Lung (tissue), 12 donors: ENCODE measurements around the gene ADGRD1. TPM values are rescaled to one million over a fixed set of nuclear protein-coding genes. Genes with fewer than 3 reads are reported as not detected.

Source experiments
- ATAC-seq: fragments of 200-7000 bp; cut with Tn5 transposase; one replicate; pipeline ENCODE4 v1.9.1; 2020; ENCODE audit warnings: moderate number of reproducible peaks; ENCODE audit not compliant: insufficient read depth, low FRiP score
- DNase-seq, 3 donors: peaks; one replicate each; pipeline ENCODE4 v3.0.0-alpha.2; 2013 to 2017
- H3K27ac ChIP-seq, 2 donors: one replicate each; pipeline ENCODE4 v1.5.1; 2013; ENCODE audit warnings: mild to moderate bottlenecking in 2 of 2, moderate library complexity in 2 of 2, control low read depth in 1 of 2, inconsistent platforms in 1 of 2, low read depth in 1 of 2, low read length in 1 of 2
- H3K27me3 ChIP-seq, 3 donors: one replicate each; pipeline ENCODE4 v1.5.1; 2013; ENCODE audit warnings: low read length in 2 of 3; ENCODE audit not compliant: control insufficient read depth in 3 of 3, insufficient read depth in 3 of 3
- H3K36me3 ChIP-seq, 4 donors: one replicate each; pipeline ENCODE4 v1.5.1; 2013; ENCODE audit warnings: low read length in 4 of 4, mild to moderate bottlenecking in 1 of 4, moderate library complexity in 1 of 4; ENCODE audit not compliant: control insufficient read depth in 4 of 4, insufficient read depth in 4 of 4
- H3K4me1 ChIP-seq, 5 donors: one replicate each; pipeline ENCODE4 v1.5.1; 2013; ENCODE audit warnings: low read length in 5 of 5, mild to moderate bottlenecking in 2 of 5, moderate library complexity in 1 of 5; ENCODE audit not compliant: control insufficient read depth in 5 of 5, insufficient read depth in 5 of 5
- H3K4me3 ChIP-seq: one replicate; pipeline ENCODE4 v1.5.1; 2013; ENCODE audit warnings: mild to moderate bottlenecking, control low read depth, moderate library complexity
- H3K9ac ChIP-seq, 2 donors: one replicate each; pipeline ENCODE4 v1.5.1; 2013; ENCODE audit warnings: low read length in 2 of 2, control low read depth in 1 of 2; ENCODE audit not compliant: insufficient read depth in 1 of 2
- H3K9me3 ChIP-seq, 4 donors: one replicate each; pipeline ENCODE4 v1.5.1; 2013; ENCODE audit warnings: low read length in 3 of 4, mild to moderate bottlenecking in 1 of 4, moderate library complexity in 1 of 4; ENCODE audit not compliant: control insufficient read depth in 4 of 4, insufficient read depth in 3 of 4
- CTCF ChIP-seq: IDR thresholded peaks from 2 replicates; pipeline ENCODE4 v1.5.1; 2012; ENCODE audit warnings: mild to moderate bottlenecking; ENCODE audit errors: control extremely low read depth, extremely low read depth
- WGBS, 2 donors: extraction: QIAGEN DNeasy Blood & Tissue Kit; methylation state at CpG; one replicate each; pipeline ENCODE4 v1.1.7; 2013; 5-methylcytosine and 5-hydroxymethylcytosine counted together
- polyA plus RNA-seq, 2 donors: library from polyadenylated mRNA; stranded (reverse); fragments of 200-250 nt; gene quantifications; one replicate each; pipeline ENCODE4 v1.2.1, GENCODE V29; 2013
- total RNA-seq, 2 donors: library from RNA; depleted of rRNA in 1 of 2; stranded (reverse); fragments of >200 nt in 1 of 2; gene quantifications; one replicate each; pipeline ENCODE4 v1.2.1, GENCODE V29; 2014 to 2021
- donor health status: control.
- donor health status: control.
- donor health status: Bipolar disorder and iron deficiency.
- donor health status: healthy.
- donor health status: DM: yes; HTN: yes; CAD: no.

Gene ADGRD1
- total and polyA plus RNA-seq, 4 donors: 23.5 to 85.6 (median 46.7) TPM

GRCh38 chr12:131101703-131102492 is 148.2 kb downstream of the ADGRD1 start:
- Histone ChIP-seq H3K36me3 (peaks cover 0 to 9% (median 0%) of the 10 kb centered on the region in 4 donors), H3K4me3 (no peak overlapping the region), H3K9me3 (peaks cover 0 to 3% (median 0%) of the 10 kb centered on the region in 4 donors), H3K4me1 (peaks cover 0 to 18% (median 0%) of the 10 kb centered on the region in 5 donors), H3K9ac (no peak overlapping the region), H3K27me3 (no peaks in the 10 kb centered on the region), H3K27ac (no peak overlapping the region)
- peak in 1 of 3 donors; percentile 12 for DNase-seq
- 74 to 81% methylated on average over 13 of the region's 13 CpGs for WGBS, 2 donors
- no peak for TF ChIP-seq CTCF
- no peak for ATAC-seq

GRCh38 chr12:131102493-131102931 is 148.8 kb downstream of the ADGRD1 start:
- no peak for TF ChIP-seq CTCF
- H3K27ac ChIP-seq: no peak overlapping the region
- no peak overlapping the region for H3K9ac ChIP-seq
- ATAC-seq (no peak), DNase-seq (peak in 1 of 3 donors; percentile 2)
- no peaks in the 10 kb centered on the region for H3K27me3 ChIP-seq
- no peak overlapping the region for H3K4me3 ChIP-seq
- peaks cover 0 to 3% (median 0%) of the 10 kb centered on the region in 4 donors for H3K9me3 ChIP-seq
- H3K4me1 ChIP-seq: peaks cover 0 to 18% (median 0%) of the 10 kb centered on the region in 5 donors
- peaks cover 0 to 11% (median 0%) of the 10 kb centered on the region in 4 donors for H3K36me3 ChIP-seq
- WGBS, 2 donors: 87 to 90% methylated on average over 10 of the region's 10 CpGs

- DNase-seq: peak in 1 of 3 donors; percentile 16
- ATAC-seq: no peak
- H3K4me3 ChIP-seq: no peak overlapping the region
- H3K36me3 ChIP-seq: peaks cover 0 to 13% (median 0%) of the 10 kb centered on the region in 4 donors
- no peak for TF ChIP-seq CTCF
- no peak overlapping the region for H3K27ac ChIP-seq
- H3K4me1 ChIP-seq: peaks cover 0 to 18% (median 0%) of the 10 kb centered on the region in 5 donors
- H3K27me3 ChIP-seq: no peaks in the 10 kb centered on the region
- 82 to 89% methylated on average over 19 of the region's 19 CpGs for WGBS, 2 donors
- H3K9me3 ChIP-seq: peaks cover 0 to 3% (median 0%) of the 10 kb centered on the region in 4 donors
- no peak overlapping the region for H3K9ac ChIP-seq
Observed at GRCh38 chr12:131102991-131103668, 149.4 kb downstream of the ADGRD1 start.
